ENCODE data around the gene TXNL4A.

Gene TXNL4A

DNA sequence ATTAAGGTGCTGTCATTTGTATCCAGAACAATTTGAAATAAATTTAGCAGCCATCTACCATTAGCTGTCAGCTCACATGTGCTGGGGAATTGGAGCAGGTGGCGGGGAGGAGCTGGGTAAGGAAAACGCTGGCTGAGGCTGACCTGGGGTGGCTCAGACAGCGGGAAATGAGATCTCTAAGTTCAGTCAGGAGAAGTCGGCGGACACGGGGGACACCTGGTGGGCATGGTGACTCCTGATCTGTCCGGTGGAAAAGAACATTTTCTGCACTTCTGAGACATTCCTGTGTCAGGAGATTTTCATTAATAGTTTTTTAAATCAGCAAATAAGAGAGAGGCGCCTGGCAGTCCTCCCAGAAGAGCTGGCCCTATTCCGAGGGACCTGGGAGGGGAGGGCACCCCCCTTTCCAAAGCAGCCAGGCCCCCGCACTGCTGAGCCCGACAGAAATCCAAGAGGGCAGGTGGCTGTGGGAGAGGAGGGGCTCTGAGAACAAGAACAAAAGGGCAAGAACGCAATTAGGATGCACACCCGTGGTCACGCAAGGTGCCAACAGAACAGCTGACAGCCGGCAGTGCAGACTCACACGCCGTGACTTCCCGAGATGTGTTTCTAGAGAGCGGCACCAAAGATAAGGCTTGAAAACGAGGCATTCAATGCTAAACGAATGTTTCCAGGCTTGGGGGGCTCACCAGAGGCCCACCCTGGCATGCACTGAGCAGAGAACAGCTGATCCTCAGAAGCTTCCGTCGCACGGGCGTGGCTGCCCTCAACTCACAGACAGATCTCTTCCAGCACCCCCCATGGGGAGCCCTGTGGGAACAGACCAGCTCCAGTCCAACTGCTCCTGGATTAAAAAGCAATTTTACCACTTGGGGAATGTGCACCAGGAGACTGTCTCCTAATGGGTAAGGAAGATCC lies 63.3 kb downstream of the TXNL4A start:
- intact Hi-C loops (cut with DNase I): no loop called here
- DNase-seq: peak in 6 of 10 donors; percentile 22 to 85 (median 61)

DNA sequence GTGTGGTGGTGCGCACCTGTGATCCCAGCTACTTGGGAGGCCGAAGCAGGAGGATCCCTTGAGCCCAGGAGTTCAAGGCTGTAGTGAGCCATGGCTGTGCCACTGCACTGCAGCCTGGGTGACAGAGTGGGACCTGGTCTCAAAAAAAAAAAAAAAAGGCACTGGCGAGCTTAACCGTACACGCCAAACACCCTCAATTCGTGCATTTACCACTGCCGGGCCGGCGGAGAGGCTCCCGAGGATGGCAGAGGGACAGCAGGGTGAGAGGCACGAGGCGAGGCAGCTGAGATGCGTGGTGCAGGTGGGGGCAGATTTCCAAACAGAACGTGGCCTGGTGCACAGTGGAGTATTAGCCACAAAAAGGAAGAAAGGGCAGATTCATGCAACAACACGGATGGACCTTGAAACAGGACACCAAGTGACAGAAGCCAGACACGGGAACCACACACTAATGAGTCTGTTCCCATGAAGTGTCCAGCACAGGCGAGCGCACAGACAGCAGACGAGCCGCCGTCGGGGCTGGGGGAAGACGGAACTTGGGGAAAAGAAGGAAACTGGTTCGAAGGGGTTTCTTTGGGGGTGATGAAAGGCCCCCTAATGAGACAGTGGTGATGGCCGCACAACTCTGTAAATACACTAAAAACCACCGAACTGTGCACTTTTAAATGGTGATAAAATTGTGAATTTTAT lies 64.3 kb downstream of the TXNL4A start:
- intact Hi-C loops (cut with DNase I): no loop called here
- DNase-seq: peak in 7 of 10 donors; percentile 2 to 55 (median 5)

DNA sequence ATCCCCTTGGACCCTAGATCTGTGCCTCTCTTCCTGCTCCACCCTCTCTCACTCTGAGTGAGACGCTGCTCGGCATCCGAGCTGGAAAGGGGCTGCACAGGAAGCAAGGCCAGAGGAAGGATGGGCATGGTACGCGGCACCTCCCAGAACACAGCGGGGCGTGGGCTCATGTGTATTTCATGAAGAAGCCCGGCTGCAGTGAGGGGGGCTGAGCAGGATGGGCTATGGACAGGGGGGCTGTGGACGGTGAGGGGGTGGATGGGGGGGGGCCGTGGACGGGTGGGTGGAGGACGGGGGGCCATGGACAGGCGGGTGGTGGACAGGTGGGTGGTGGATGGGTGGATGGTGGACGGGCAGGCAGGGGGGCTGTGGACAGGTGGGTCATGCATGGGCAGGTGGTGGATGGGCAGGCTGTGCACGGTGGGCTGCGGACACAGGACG lies 65.4 kb downstream of the TXNL4A start:
- peak in 9 of 10 donors; percentile 2 to 80 (median 6) for DNase-seq
- intact Hi-C loops (cut with DNase I): no loop called here

DNA sequence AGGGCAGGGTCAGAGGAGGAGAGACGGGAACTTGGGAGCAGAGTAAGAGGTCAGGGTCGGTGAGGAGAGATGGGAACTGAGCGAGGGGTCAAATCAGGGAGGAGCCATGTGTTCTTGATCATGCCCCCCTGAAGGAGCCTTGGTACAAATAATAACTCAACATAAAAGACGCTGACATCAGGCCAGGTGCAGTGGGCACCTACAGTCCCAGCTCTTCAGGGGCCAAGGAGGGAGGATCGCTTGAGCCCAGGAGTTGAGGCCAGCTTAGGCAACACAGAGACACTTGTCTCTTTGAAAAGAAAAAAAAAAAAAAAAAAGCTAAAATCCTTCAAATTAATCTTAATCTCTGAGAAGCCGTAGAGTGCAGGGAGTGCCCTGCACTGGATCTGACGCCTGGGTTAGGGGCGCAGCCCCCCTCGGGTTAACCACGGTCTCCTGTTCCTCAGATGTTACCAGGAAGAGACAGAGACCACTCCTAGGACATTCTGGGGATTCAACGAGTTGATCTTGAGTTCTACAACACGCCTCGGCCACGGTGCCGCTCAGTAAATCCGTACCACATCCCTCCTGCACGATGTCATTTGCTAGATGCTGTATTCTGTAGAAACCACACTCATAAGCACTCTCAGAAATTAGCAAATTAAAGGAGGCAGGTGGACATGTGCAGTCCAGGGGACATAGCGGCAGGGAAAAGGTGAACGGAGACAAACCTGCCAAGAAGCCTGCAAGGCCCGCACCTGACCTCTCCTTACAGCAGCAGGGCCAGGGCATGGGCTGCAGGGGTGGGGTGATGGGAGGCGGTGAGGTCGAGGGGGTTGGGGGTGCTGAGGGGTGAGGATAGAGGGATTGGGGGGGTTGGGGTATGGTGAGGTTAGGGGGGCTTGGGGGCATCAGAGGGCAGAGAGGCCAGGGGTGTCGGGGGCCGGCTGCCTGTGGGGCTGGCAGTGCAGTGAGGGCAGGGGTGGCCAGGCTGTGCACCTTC lies 66.1 kb downstream of the TXNL4A start:
- intact Hi-C loops (cut with DNase I): no loop called here
- peak in 7 of 10 donors; percentile 2 to 44 (median 4) for DNase-seq
